ENCODE results near the gene BNC2.
"Not testable (repeated sequence)": the region's sequence is repeated elsewhere in the genome, so short reads cannot be mapped to it uniquely, and the experiment has no call there.

The BNC2 gene

GRCh38 chr9:16449076-16449730 is 421.3 kb downstream of the BNC2 start:
- DNase-seq (ENCODE audit: low read depth): no peak

- DNase-seq (ENCODE audit: low read depth): no peak
Measured at GRCh38 chr9:16447946-16448345, 422.5 kb downstream of the BNC2 start.

- DNase-seq (ENCODE audit: low read depth): no peak
Measured at GRCh38 chr9:16446636-16447035, 423.8 kb downstream of the BNC2 start.

GRCh38 chr9:16445141-16445920 is 425.1 kb downstream of the BNC2 start:
- no peak for DNase-seq (ENCODE audit: low read depth)

GRCh38 chr9:16442622-16443021 is 427.8 kb downstream of the BNC2 start:
- DNase-seq (ENCODE audit: low read depth): no peak

GRCh38 chr9:16441791-16442190 is 428.7 kb downstream of the BNC2 start:
- no peak for DNase-seq (ENCODE audit: low read depth)

GRCh38 chr9:16438831-16439230 is 431.6 kb downstream of the BNC2 start:
- not testable (repeated sequence) for DNase-seq (ENCODE audit: low read depth)

GRCh38 chr9:16436545-16436944 is 433.9 kb downstream of the BNC2 start:
- no peak for DNase-seq (ENCODE audit: low read depth)

- peak; percentile 28 for DNase-seq (ENCODE audit: low read depth)
Measured at GRCh38 chr9:16434526-16434925, 435.9 kb downstream of the BNC2 start.

- no peak for DNase-seq (ENCODE audit: low read depth)
Measured at GRCh38 chr9:16433494-16433893, 437.0 kb downstream of the BNC2 start.

GRCh38 chr9:16431666-16432392 is 438.6 kb downstream of the BNC2 start:
- DNase-seq (ENCODE audit: low read depth): no peak

GRCh38 chr9:16429671-16430070 is 440.8 kb downstream of the BNC2 start:
- no peak for DNase-seq (ENCODE audit: low read depth)

- DNase-seq (ENCODE audit: low read depth): no peak
Measured at GRCh38 chr9:16427873-16428427, 442.5 kb downstream of the BNC2 start.

GRCh38 chr9:16426716-16427115 is 443.8 kb downstream of the BNC2 start:
- DNase-seq (ENCODE audit: low read depth): no peak

- DNase-seq (ENCODE audit: low read depth): peak; percentile 45
Measured at GRCh38 chr9:16425562-16426231, 444.8 kb downstream of the BNC2 start.

GRCh38 chr9:16422114-16422513 is 448.4 kb downstream of the BNC2 start:
- no peak for DNase-seq (ENCODE audit: low read depth)

- no peak for DNase-seq (ENCODE audit: low read depth)
Measured at GRCh38 chr9:16421532-16421931, 448.9 kb downstream of the BNC2 start.

- DNase-seq (ENCODE audit: low read depth): no peak
Measured at GRCh38 chr9:16419124-16419523, 451.3 kb downstream of the BNC2 start.

- DNase-seq (ENCODE audit: low read depth): no peak
Measured at GRCh38 chr9:16418721-16419120, 451.7 kb downstream of the BNC2 start.

GRCh38 chr9:16417749-16418148 is 452.7 kb downstream of the BNC2 start:
- DNase-seq (ENCODE audit: low read depth): no peak

- peak; percentile 83 for DNase-seq (ENCODE audit: low read depth)
Measured at GRCh38 chr9:16417161-16417560, 453.3 kb downstream of the BNC2 start.

- DNase-seq (ENCODE audit: low read depth): no peak
Measured at GRCh38 chr9:16414451-16414850, 456.0 kb downstream of the BNC2 start.
